A549 (cell line): Measurements from ENCODE around the gene BDH1. TPM values are rescaled to one million over a fixed set of nuclear protein-coding genes. Genes with fewer than 3 reads are reported as not detected.

Experiments
- ATAC-seq, 2 experiments: fragments of 200-7000 bp in 1 of 2; fragments of >200 bp in 1 of 2; cut with Nextera tagmentation in 1 of 2; cut with Tn5 transposase in 1 of 2; 3 replicates each; pipeline versions ENCODE4 v1.8.0 to v1.9.1; 2018 to 2020; ENCODE audit warnings: mild to moderate bottlenecking in 1 of 2, moderate library complexity in 1 of 2
- CTCF ChIA-PET: fragments of 300-600 bp; sonication (Branson Sonifier 250); formaldehyde crosslinking; extraction: SDS; loops from one replicate; lab custom pipeline; 2021; ENCODE audit warnings: antibody characterized with exemption, inconsistent platforms; lab: Yijun Ruan, JAX
- POLR2A ChIA-PET: fragments of 350-600 bp; formaldehyde crosslinking; extraction: SDS; loops from one replicate; lab custom pipeline; 2021; ENCODE audit warnings: antibody characterized with exemption, inconsistent platforms; lab: Yijun Ruan, JAX
- DNase-seq, 2 experiments: peaks; one replicate each; pipeline versions ENCODE4 v3.0.0 to v3.0.0-alpha.2; 2011 to 2016; ENCODE audit warnings: low read depth in 1 of 2, low spot score in 1 of 2
- FAIRE-seq: peaks from 2 replicates; lab custom pipeline; 2011; peaks lifted over from hg19 to GRCh38; lab: Jason Lieb, UNC
- H3K27ac ChIP-seq, 2 experiments: fragments of >200 bp; sonication (Bioruptor Twin); formaldehyde crosslinking; 3 replicates each; pipeline ENCODE4 v1.5.1; 2016 to 2017
- H3K4me1 ChIP-seq: fragments of >200 bp; sonication (Bioruptor Twin); formaldehyde crosslinking; 3 replicates; pipeline ENCODE4 v1.6.1; 2016
- H3K4me2 ChIP-seq: fragments of >200 bp; sonication (Bioruptor Twin); formaldehyde crosslinking; 3 replicates; pipeline ENCODE4 v1.6.1; 2016
- H3K4me3 ChIP-seq: fragments of >200 bp; sonication (Bioruptor Twin); formaldehyde crosslinking; 3 replicates; pipeline ENCODE4 v1.5.1; 2016
- H3K9me3 ChIP-seq: fragments of >200 bp; sonication (Bioruptor Twin); formaldehyde crosslinking; 3 replicates; pipeline ENCODE4 v1.6.1; 2016
- ATOH8 ChIP-seq: fragments of 250-450 bp; sonication (Bioruptor Pico); IDR thresholded peaks from 2 replicates; pipeline ENCODE4 v1.5.0; 2020; ENCODE audit warnings: low read depth, mild to moderate bottlenecking, moderate library complexity
- BHLHE40 ChIP-seq: IDR thresholded peaks from 2 replicates; pipeline ENCODE4 v1.6.1; 2012; ENCODE audit warnings: low read depth, low read length, inconsistent platforms
- CBX2 ChIP-seq: fragments of 200-600 bp; sonication (generic); IDR thresholded peaks from 2 replicates; pipeline ENCODE4 v1.6.1; 2016; ENCODE audit warnings: low read depth, mild to moderate bottlenecking, borderline replicate concordance
- CBX8 ChIP-seq: fragments of 200-600 bp; sonication (generic); IDR thresholded peaks from 2 replicates; pipeline ENCODE4 v1.6.1; 2016
- CHD2 ChIP-seq: fragments of 150-350 bp; IDR thresholded peaks from 2 replicates; pipeline ENCODE4 v1.6.1; 2014; ENCODE audit warnings: low read length; ENCODE audit not compliant: partially characterized antibody
- EP300 ChIP-seq, 2 experiments: fragments of >200 bp; sonication (Bioruptor Twin); formaldehyde crosslinking; IDR thresholded peaks; 2 replicates in 1 of 2; 3 replicates in 1 of 2; pipeline ENCODE4 v1.6.1; 2016 to 2017
- FOSL2 ChIP-seq, 2 experiments: fragments of 450-650 bp in 1 of 2; fragments of >200 bp in 1 of 2; sonication (Bioruptor Twin) in 1 of 2; formaldehyde crosslinking; IDR thresholded peaks; 2 replicates each; pipeline versions ENCODE4 v1.5.0 to v1.6.1; 2016 to 2020; ENCODE audit warnings: mild to moderate bottlenecking in 1 of 2, moderate library complexity in 1 of 2
- FOXS1 ChIP-seq: fragments of 250-450 bp; sonication (Bioruptor Pico); IDR thresholded peaks from 2 replicates; pipeline ENCODE4 v1.5.0; 2020; ENCODE audit warnings: mild to moderate bottlenecking, moderate library complexity
- GATA3 ChIP-seq: IDR thresholded peaks from 2 replicates; pipeline ENCODE4 v1.6.1; 2012; ENCODE audit warnings: borderline replicate concordance
- HDAC2 ChIP-seq: fragments of 200-600 bp; sonication (generic); IDR thresholded peaks from 2 replicates; pipeline ENCODE4 v1.6.1; 2016
- HOXB5 ChIP-seq: fragments of 250-450 bp; sonication (Bioruptor Pico); IDR thresholded peaks from 2 replicates; pipeline ENCODE4 v1.5.0; 2020; ENCODE audit warnings: mild to moderate bottlenecking, moderate library complexity
- JUN ChIP-seq, 2 experiments: fragments of >200 bp; sonication (Bioruptor Twin); formaldehyde crosslinking; IDR thresholded peaks; 2 replicates in 1 of 2; 3 replicates in 1 of 2; pipeline ENCODE4 v1.6.1; 2016 to 2017
- MAFK ChIP-seq: fragments of 450-650 bp; IDR thresholded peaks from 2 replicates; pipeline ENCODE4 v1.6.1; 2014; ENCODE audit not compliant: partially characterized antibody
- MAX ChIP-seq: IDR thresholded peaks from 2 replicates; pipeline ENCODE4 v1.6.1; 2012
- PHF8 ChIP-seq: fragments of 200-600 bp; sonication (generic); IDR thresholded peaks from 2 replicates; pipeline ENCODE4 v1.6.1; 2016; ENCODE audit warnings: low read depth, mild to moderate bottlenecking, antibody characterized with exemption, moderate library complexity, borderline replicate concordance
- POLR2A ChIP-seq: IDR thresholded peaks from 2 replicates; pipeline ENCODE4 v1.6.1; 2012; ENCODE audit warnings: mild to moderate bottlenecking, low read length
- RAD21 ChIP-seq, 2 experiments: fragments of >200 bp in 1 of 2; sonication (Bioruptor Twin) in 1 of 2; formaldehyde crosslinking in 1 of 2; IDR thresholded peaks in 1 of 2; conservative IDR thresholded peaks in 1 of 2; 2 replicates in 1 of 2; 3 replicates in 1 of 2; pipeline ENCODE4 v1.6.1; 2012 to 2018; ENCODE audit warnings: inconsistent platforms in 1 of 2
- RCOR1 ChIP-seq: fragments of 150-350 bp; IDR thresholded peaks from 2 replicates; pipeline ENCODE4 v1.6.1; 2014; ENCODE audit warnings: antibody characterized with exemption, low read length, low read depth
- RNF2 ChIP-seq: fragments of 200-600 bp; sonication (generic); IDR thresholded peaks from 2 replicates; pipeline ENCODE4 v1.6.1; 2016; ENCODE audit warnings: low read depth, mild to moderate bottlenecking, antibody characterized with exemption, moderate library complexity, borderline replicate concordance
- USF2 ChIP-seq: fragments of 450-650 bp; IDR thresholded peaks from 2 replicates; pipeline ENCODE4 v1.6.1; 2014; ENCODE audit warnings: antibody characterized with exemption
- ZFP36 ChIP-seq: fragments of 450-650 bp; IDR thresholded peaks from 2 replicates; pipeline ENCODE4 v1.6.1; 2014; ENCODE audit warnings: borderline replicate concordance; ENCODE audit not compliant: partially characterized antibody
- ZNF302 ChIP-seq: fragments of 250-450 bp; sonication (Bioruptor Pico); IDR thresholded peaks from 2 replicates; pipeline ENCODE4 v1.9.0; 2021; ENCODE audit warnings: inconsistent platforms, mild to moderate bottlenecking, moderate library complexity
- ZSCAN20 ChIP-seq: fragments of 250-450 bp; sonication (Bioruptor Pico); IDR thresholded peaks from 2 replicates; pipeline ENCODE4 v1.8.0; 2022; ENCODE audit warnings: mild to moderate bottlenecking, moderate library complexity
- WGBS: methylation state at CpG from one replicate; pipeline ENCODE4 v1.1.6; 2017; ENCODE audit errors: missing lambda C conversion rate; 5-methylcytosine and 5-hydroxymethylcytosine counted together
- polyA plus RNA-seq, 4 experiments: library from polyadenylated mRNA; depleted of rRNA in 3 of 4; stranded (reverse); fragments of >200 nt; fragmentation: RNase III in 1 of 4; extraction: RNeasy Plus Mini Kit Qiagen cat#74134 plus additional on column Dnase treatment in 1 of 4; gene quantifications; 2 replicates in 3 of 4; 3 replicates in 1 of 4; pipeline ENCODE4 v1.2.3, GENCODE V29; 2011 to 2017
- TF ChIP-seq, protein P1 (sequence below): fragments of >200 bp; sonication (Bioruptor Twin); formaldehyde crosslinking; IDR thresholded peaks from 2 replicates; pipeline ENCODE4 v1.6.1; 2016
- TF ChIP-seq, protein P2 (sequence below): fragments of >200 bp; sonication (Bioruptor Twin); formaldehyde crosslinking; IDR thresholded peaks from 3 replicates; pipeline ENCODE4 v1.5.1; 2016
- TF ChIP-seq, protein P3 (sequence below): IDR thresholded peaks from 2 replicates; pipeline ENCODE4 v1.6.1; 2012; ENCODE audit warnings: low read depth, borderline replicate concordance

The BDH1 gene
- polyA plus RNA-seq, 2 of the 4 experiments (the other 2 are of a cell fraction) = 3.1 to 4.6 TPM

DNA sequence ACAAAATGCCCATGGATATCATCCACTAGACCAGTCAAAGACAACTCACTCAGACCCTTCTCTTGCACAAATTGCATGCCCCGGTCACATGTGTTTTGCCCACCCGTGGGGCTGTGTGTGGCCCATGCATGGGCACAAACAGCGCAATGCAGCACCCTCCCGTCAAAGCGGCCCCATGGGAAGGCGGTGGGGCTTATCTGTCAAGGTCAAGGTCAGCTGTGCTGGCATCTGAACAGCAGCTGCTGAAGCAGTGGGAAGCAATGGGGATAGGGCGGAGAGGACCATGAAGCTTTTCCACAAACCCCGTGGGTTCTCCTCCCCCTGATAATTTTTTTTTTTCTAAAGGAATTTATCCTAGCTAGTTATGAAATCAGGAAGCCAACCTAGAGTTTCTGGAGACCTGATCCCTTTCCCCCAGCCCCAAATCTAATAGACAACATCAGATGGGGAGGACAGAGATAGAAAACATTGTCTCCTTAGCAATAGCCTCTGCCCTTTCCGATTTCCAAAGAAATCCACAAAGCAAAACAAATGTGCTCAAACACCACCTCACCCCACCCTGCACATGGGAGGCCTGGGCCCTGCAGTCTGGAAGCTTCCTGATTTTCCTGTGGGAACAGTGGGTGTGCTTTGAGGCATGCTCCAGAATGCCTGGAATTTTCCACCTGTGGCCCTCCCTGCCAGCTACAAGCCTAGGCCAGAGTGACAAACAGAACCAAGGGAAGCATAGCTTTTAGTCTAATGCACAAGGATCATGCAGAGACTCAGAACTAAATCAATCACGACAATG is 84.4 kb downstream of the BDH1 start:
- H3K4me2 ChIP-seq = no peak overlapping the region
- peak overlapping the region; percentile 38 to 81; a peak in 4 of 6 replicates for H3K27ac ChIP-seq
- H3K4me3 ChIP-seq = no peak overlapping the region
- TF ChIP-seq HDAC2 (no peak), CBX2 (no peak), GATA3 (no peak), RNF2 (no peak), JUN (IDR thresholded peaks at IDR 0.05) (no peak)
- TF ChIP-seq, protein P1, sequence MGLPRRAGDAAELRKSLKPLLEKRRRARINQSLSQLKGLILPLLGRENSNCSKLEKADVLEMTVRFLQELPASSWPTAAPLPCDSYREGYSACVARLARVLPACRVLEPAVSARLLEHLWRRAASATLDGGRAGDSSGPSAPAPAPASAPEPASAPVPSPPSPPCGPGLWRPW = no peak
- WGBS = 84% methylated on average over 10 of the region's 10 CpGs
- ATAC-seq = no peak
- ChIA-PET CTCF (interaction anchor here (1.4 kb wide), 1 partner anchor 17 kb away, joined by 4 read pairs; no protein-coding TSS in a partner anchor), POLR2A (no interaction called here)
- DNase-seq = no peak
- no peaks in the 10 kb centered on the region for H3K9me3 ChIP-seq
- H3K4me1 ChIP-seq = peaks cover 44% of the 10 kb centered on the region
- FAIRE-seq = no peak

GRCh38 chr3:197468866-197469382 is 86.8 kb downstream of the BDH1 start:
- H3K4me2 ChIP-seq = peak overlapping the region; percentile 62
- CTCF ChIA-PET = interaction anchor here (1.1 kb wide), 1 partner anchor 10 kb away, joined by 3 read pairs; no protein-coding TSS in a partner anchor
- WGBS = 0% methylated on average over 5 of the region's 5 CpGs
- H3K4me1 ChIP-seq = peaks cover 65% of the 10 kb centered on the region
- 0 out of 2 replicates have a peak, but pooled peaks have one; percentile 29 for TF ChIP-seq MAX
- no peak for TF ChIP-seq USF2
- no peak overlapping the region for H3K4me3 ChIP-seq
- no peaks in the 10 kb centered on the region for H3K9me3 ChIP-seq
- POLR2A ChIA-PET = no interaction called here
- ATAC-seq (peak; percentile 57 to 82), DNase-seq (peak; percentile 48 to 71), FAIRE-seq (no peak)
- peak overlapping the region; percentile 81 to 84 for H3K27ac ChIP-seq

DNA sequence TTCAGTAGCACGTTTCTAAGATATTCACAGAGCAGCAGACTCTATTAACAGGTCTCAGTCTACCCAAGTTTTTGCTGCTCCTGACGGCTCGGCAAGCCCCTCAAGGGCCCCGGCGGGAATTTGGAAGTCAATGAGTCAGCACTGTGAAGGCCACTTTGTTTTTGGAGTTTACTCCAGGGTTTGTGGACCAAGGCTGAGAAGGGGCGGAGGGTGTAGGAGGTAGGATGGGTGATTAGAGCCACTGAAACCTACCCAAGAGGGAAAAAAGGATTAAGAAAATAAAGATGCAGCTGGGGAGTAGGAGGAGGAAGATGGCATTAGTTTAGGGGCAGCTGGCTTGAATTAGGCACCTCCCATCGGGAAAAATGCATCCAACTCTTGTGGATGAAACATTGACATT is 87.6 kb downstream of the BDH1 start:
- H3K27ac ChIP-seq = peak overlapping the region; percentile 81 to 84
- H3K4me2 ChIP-seq = peak overlapping the region; percentile 62
- WGBS = 97% methylated on average over 7 of the region's 7 CpGs
- TF ChIP-seq FOXS1 (no peak), ATOH8 (CRISPR knock-in tag) (no peak), ZSCAN20 (CRISPR knock-in tag) (no peak), MAFK (no peak), ZNF302 (CRISPR knock-in tag) (no peak), CHD2 (no peak), HOXB5 (no peak), ZFP36 (no peak), GATA3 (no peak), FOSL2 (IDR thresholded peaks at IDR 0.05) (no peak), FOSL2 (CRISPR knock-in tag; IDR thresholded peaks at IDR 0.05) (no peak), RCOR1 (no peak), EP300 (IDR thresholded peaks at IDR 0.05) (no peak), BHLHE40 (no peak), CBX8 (no peak), POLR2A (no peak), PHF8 (no peak), RAD21 (conservative IDR thresholded peaks at IDR 0.05 in 1 of 2, IDR thresholded peaks at IDR 0.05 in 1 of 2) (no peak)
- TF ChIP-seq, protein P2, sequence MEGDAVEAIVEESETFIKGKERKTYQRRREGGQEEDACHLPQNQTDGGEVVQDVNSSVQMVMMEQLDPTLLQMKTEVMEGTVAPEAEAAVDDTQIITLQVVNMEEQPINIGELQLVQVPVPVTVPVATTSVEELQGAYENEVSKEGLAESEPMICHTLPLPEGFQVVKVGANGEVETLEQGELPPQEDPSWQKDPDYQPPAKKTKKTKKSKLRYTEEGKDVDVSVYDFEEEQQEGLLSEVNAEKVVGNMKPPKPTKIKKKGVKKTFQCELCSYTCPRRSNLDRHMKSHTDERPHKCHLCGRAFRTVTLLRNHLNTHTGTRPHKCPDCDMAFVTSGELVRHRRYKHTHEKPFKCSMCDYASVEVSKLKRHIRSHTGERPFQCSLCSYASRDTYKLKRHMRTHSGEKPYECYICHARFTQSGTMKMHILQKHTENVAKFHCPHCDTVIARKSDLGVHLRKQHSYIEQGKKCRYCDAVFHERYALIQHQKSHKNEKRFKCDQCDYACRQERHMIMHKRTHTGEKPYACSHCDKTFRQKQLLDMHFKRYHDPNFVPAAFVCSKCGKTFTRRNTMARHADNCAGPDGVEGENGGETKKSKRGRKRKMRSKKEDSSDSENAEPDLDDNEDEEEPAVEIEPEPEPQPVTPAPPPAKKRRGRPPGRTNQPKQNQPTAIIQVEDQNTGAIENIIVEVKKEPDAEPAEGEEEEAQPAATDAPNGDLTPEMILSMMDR = no peak
- TF ChIP-seq, protein P1 = no peak
- TF ChIP-seq, protein P3, sequence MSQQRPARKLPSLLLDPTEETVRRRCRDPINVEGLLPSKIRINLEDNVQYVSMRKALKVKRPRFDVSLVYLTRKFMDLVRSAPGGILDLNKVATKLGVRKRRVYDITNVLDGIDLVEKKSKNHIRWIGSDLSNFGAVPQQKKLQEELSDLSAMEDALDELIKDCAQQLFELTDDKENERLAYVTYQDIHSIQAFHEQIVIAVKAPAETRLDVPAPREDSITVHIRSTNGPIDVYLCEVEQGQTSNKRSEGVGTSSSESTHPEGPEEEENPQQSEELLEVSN = no peak
- FAIRE-seq (no peak), ATAC-seq (no peak), DNase-seq (no peak)
- no peak overlapping the region for H3K4me3 ChIP-seq
- no peaks in the 10 kb centered on the region for H3K9me3 ChIP-seq
- peaks cover 73% of the 10 kb centered on the region for H3K4me1 ChIP-seq
- ChIA-PET POLR2A (no interaction called here), CTCF (interaction anchor here (1.1 kb wide), 1 partner anchor 9 kb away, joined by 3 read pairs; no protein-coding TSS in a partner anchor)
